HEK293 (cell line): ENCODE data around the gene KIF17.

Source experiments
- ZNF174 ChIP-seq: fragments of 450-650 bp; formaldehyde crosslinking; IDR thresholded peaks from 2 replicates; pipeline ENCODE4 v1.5.0; 2017; ENCODE audit warnings: missing biosample characterization, mild to moderate bottlenecking, missing genetic modification characterization
- ZSCAN18 ChIP-seq: fragments of 450-650 bp; formaldehyde crosslinking; IDR thresholded peaks from 2 replicates; pipeline ENCODE4 v1.5.1; 2016; ENCODE audit warnings: missing biosample characterization, missing genetic modification characterization
- TF ChIP-seq, protein P1 (sequence below): fragments of 450-650 bp; formaldehyde crosslinking; IDR thresholded peaks from 2 replicates; pipeline ENCODE4 v1.5.1; 2016; ENCODE audit warnings: missing biosample characterization, missing genetic modification characterization
- TF ChIP-seq, protein P2 (sequence below): fragments of 450-650 bp; formaldehyde crosslinking; IDR thresholded peaks from 2 replicates; pipeline ENCODE4 v1.5.1; 2016; ENCODE audit warnings: missing biosample characterization, missing genetic modification characterization, borderline replicate concordance
- TF ChIP-seq, protein P3 (sequence below): fragments of 450-650 bp; formaldehyde crosslinking; IDR thresholded peaks from 2 replicates; pipeline ENCODE4 v1.5.1; 2016; ENCODE audit warnings: missing biosample characterization, missing genetic modification characterization

- TF ChIP-seq, protein P1, sequence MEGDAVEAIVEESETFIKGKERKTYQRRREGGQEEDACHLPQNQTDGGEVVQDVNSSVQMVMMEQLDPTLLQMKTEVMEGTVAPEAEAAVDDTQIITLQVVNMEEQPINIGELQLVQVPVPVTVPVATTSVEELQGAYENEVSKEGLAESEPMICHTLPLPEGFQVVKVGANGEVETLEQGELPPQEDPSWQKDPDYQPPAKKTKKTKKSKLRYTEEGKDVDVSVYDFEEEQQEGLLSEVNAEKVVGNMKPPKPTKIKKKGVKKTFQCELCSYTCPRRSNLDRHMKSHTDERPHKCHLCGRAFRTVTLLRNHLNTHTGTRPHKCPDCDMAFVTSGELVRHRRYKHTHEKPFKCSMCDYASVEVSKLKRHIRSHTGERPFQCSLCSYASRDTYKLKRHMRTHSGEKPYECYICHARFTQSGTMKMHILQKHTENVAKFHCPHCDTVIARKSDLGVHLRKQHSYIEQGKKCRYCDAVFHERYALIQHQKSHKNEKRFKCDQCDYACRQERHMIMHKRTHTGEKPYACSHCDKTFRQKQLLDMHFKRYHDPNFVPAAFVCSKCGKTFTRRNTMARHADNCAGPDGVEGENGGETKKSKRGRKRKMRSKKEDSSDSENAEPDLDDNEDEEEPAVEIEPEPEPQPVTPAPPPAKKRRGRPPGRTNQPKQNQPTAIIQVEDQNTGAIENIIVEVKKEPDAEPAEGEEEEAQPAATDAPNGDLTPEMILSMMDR (tag by site-specific recombination) = no peak
- TF ChIP-seq, protein P2, sequence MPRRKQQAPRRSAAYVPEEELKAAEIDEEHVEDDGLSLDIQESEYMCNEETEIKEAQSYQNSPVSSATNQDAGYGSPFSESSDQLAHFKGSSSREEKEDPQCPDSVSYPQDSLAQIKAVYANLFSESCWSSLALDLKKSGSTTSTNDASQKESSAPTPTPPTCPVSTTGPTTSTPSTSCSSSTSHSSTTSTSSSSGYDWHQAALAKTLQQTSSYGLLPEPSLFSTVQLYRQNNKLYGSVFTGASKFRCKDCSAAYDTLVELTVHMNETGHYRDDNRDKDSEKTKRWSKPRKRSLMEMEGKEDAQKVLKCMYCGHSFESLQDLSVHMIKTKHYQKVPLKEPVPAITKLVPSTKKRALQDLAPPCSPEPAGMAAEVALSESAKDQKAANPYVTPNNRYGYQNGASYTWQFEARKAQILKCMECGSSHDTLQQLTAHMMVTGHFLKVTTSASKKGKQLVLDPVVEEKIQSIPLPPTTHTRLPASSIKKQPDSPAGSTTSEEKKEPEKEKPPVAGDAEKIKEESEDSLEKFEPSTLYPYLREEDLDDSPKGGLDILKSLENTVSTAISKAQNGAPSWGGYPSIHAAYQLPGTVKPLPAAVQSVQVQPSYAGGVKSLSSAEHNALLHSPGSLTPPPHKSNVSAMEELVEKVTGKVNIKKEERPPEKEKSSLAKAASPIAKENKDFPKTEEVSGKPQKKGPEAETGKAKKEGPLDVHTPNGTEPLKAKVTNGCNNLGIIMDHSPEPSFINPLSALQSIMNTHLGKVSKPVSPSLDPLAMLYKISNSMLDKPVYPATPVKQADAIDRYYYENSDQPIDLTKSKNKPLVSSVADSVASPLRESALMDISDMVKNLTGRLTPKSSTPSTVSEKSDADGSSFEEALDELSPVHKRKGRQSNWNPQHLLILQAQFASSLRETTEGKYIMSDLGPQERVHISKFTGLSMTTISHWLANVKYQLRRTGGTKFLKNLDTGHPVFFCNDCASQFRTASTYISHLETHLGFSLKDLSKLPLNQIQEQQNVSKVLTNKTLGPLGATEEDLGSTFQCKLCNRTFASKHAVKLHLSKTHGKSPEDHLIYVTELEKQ (tag by site-specific recombination) = no peak
- TF ChIP-seq ZSCAN18 (tag by site-specific recombination) (no peak), ZNF174 (tag by site-specific recombination) (no peak)
- TF ChIP-seq, protein P3, sequence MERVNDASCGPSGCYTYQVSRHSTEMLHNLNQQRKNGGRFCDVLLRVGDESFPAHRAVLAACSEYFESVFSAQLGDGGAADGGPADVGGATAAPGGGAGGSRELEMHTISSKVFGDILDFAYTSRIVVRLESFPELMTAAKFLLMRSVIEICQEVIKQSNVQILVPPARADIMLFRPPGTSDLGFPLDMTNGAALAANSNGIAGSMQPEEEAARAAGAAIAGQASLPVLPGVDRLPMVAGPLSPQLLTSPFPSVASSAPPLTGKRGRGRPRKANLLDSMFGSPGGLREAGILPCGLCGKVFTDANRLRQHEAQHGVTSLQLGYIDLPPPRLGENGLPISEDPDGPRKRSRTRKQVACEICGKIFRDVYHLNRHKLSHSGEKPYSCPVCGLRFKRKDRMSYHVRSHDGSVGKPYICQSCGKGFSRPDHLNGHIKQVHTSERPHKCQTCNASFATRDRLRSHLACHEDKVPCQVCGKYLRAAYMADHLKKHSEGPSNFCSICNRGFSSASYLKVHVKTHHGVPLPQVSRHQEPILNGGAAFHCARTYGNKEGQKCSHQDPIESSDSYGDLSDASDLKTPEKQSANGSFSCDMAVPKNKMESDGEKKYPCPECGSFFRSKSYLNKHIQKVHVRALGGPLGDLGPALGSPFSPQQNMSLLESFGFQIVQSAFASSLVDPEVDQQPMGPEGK (tag by site-specific recombination) = no peak
These were observed 2.4 kb downstream of the KIF17 start for GRCh38 chr1:20715406-20715805.
